HG03439 (cell line): Measurements from ENCODE around the gene UVRAG.
A peak's percentile ranks its signal among the peaks of the same experiment; 100 is the strongest.

ENCODE experiments used
- ATAC-seq: cut with Tn5 transposase; IDR thresholded peaks from one replicate; pipeline ENCODE4 v1.9.1; 2021; ENCODE audit warnings: mild to moderate bottlenecking, moderate library complexity; ENCODE audit not compliant: unreplicated experiment

UVRAG gene

GRCh38 chr11:75814677-75815344 is at the start of gene UVRAG:
Gene UVRAG (plus strand): TSS chr11:75815210. CDS start chr11:75815408, 198 bp downstream.
- peak; percentile 73 for ATAC-seq

DNA sequence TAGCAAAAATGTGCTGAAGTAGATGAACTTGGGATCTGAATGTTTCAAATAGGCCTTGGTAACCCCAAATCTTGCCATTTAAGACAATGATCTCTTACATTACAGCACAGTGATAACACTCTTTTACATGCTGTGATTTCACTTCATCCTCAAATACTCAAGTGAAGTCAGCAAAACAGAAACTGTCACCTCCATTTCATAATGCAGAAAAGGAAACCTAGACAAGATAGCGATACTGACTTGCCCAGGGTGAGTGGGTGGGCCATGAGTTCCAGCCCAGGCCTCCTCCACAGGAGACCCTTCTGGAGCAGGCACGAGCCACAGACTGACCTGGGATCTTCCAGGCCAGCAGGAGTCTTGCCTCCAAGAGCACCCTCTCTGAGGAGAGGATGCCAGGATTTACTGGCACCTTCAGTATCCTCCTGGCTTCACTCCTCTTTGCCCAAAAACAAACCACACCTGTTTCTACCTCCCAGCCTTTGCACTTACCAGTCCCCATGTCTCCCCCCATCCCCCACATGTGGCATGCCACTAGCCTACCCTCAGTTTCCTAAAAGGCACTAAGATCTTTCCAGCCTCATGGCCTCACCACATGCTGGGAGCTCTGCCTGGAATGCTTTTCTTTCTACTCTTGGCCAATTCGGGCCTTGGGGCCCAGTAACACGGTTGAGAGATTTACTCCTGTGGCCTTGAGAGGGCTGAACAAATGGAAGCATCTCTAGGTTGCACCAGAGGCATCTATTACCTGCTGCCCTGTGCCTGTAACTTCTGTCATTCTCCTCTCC is 48.4 kb upstream of the UVRAG start:
- ATAC-seq = no peak

DNA sequence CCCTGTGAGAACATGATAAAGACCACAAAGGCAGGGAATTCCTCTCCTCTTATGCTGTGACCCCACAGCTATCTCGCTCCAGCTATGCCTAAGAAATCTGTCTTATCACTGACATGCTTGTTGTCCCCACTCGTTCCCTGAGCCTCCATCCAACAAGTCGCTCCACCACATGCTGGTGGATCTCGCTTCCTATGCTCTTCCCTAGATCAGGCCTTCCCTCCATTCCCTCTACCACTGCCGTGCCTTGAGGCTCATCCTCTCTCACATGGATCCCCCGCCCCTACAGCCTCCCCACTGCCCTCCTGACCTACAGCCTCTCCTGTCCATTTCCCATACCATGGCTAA is 47.8 kb upstream of the UVRAG start:
- no peak for ATAC-seq

- ATAC-seq = no peak
Observed at GRCh38 chr11:75767793-75768111, 47.3 kb upstream of the UVRAG start.

GRCh38 chr11:75768112-75768908 is 46.7 kb upstream of the UVRAG start, which contains the start of gene DGAT2:
Gene DGAT2 (plus strand): TSS chr11:75768778. CDS start chr11:75768992, 214 bp downstream.
- peak; percentile 69 for ATAC-seq

DNA sequence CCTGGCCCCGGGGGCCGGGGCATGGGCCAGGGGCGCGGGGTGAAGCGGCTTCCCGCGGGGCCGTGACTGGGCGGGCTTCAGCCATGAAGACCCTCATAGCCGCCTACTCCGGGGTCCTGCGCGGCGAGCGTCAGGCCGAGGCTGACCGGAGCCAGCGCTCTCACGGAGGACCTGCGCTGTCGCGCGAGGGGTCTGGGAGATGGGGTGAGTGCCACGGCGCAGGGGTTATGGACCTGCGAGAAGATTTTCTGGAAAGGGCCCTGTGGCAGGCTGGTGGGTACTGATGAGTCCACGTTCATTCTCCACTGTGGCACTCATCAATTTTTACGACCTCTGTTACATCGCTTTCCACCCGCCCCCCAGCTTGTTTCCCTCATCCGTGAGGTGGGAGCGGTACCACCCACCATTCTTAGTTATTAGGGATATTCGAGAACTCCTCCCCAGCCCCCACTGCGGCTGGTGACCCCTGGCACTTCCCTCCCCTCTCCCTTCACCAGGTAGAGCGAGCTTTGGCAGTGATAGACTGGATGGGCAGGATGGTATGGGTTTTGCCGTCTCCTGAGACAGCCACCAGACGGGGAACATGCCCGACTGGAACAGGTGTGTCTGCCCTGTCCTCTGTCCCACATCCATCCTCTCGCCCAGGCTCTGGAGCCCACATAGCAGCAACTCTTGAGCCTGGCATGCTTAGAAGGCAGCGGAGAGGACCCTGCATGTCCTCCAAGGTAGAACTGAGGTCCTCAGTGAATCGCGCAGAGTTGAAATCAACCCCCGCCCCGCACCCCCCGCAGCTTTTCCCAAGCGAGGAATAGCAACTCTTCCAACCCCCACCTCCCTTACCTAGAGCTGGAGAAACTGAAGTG is 45.9 kb upstream of the UVRAG start:
- no peak for ATAC-seq

DNA sequence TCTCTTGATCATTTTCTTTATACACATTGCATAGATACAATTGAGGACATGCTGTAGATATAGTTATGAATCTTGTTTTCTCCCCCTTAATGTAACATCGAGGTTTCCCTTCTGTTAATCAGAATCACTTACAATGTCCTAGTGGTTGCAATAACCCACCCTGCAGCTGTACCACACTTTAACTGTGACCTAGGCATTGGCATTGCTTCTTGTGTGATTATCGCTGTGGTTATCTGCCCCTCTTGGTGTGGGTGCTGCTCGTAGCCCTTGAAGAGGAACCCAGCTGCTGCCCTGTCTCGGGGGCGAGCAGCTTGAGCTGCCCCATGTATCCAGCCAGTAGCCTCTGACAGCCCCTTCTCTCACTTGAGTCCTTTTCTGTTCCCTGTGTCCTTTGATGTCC is 44.9 kb upstream of the UVRAG start:
- no peak for ATAC-seq

GRCh38 chr11:75771646-75772410 is 43.2 kb upstream of the UVRAG start:
- ATAC-seq = no peak

DNA sequence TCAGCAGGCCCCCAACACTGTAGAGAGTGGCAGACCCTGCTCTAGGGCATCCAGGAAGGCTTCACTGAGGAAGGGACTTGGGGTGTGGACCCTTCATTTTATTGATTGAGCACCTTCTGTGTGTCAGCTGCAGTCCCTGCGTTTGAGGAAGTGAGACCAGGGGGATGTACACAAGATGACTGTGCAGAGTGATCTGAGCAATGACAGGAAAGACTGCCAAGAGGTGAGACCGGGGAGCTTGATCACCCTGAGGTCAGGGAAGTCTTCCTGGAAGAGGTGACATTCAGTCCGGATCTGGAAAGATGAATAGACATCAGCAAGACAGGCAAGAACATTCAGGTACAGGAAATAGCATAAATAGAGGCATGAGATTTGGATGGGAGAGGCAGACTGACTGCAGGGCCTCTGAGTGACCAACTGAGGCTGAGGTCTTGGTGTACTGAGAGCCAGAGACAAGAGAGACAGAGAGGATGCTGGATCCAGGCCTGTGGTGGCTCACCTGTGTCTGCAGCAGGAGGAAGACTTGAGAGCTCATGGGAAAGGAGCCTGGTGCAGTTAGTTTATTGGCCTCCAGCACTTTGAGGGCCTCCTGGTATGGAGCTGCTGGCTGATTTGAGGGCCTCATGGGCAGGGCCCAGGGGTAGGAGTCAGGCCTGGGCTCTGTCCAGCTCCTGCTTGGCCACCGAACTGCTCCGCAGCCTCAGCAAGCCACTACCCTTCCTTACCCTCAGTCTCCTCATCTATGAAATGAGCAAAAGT is 41.2 kb upstream of the UVRAG start:
- peak; percentile 68 for ATAC-seq

DNA sequence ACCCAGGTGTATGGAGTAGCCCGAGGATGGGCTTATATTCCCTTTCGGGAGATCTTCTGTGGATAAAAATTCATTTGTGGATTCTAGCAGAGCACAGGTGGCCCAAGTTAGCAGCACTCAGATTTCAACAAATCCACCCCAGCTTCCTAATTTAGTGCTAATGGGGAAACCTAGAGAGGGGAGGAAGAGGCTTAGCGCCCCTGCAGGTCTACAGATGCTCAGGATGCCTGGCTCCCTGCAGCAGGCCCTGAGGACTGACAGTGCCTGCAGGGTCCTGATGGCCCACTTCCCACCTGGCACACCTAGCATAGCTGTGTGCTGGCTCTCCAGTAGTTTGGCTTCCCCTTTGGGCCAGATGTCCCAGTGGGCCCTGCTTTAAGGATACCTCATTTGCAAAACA is 40.0 kb upstream of the UVRAG start:
- ATAC-seq = no peak

DNA sequence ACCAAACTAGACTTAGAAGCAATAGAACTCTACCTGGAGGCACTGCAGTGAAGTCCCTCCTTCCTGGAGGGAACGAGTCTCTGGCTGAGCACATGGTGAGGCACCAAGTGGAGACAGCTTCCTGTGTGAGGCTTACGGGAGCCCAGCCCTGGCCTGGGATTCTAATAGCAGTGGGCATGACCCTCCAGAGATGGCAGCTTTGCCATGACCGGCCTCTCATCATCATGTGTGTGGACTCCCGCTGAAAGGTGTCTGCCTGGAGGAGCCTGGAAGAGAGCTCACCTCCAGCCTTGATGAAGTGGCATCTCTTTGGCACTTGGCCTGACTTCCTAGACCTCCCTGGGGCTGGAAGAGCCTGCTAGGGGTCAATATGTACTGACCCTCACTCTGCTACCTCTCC is 38.5 kb upstream of the UVRAG start:
- no peak for ATAC-seq

DNA sequence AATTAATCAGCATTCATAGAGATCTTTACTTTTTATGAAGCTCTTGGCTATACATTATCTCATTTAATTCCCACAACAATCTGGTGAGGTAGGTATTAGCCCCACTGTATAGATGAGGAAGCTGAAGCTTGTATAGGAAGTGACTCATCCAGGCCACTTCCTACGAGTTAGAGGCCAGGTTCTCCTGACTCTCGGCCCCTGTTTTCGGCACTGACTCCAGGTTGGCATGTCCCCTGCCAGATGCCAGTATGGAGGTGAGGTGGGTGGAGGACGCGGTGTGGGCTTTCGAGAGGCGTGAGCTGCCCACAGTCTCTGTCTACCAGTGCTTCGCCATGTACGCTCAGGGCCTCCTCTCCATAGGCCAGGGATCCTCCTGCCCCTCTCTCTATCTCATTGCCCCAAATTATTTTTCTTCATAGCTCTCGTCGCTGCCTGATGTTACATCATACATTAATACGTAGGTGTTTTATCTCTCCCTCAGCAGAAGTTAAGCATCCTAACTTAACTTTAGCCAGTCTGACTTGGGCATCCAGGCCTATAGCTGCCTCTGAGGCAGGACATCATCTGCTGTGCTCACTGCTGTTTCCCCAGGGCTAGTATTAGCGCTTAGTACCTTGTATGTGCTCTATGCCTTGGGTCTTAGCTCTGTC is 37.4 kb upstream of the UVRAG start:
- no peak for ATAC-seq

DNA sequence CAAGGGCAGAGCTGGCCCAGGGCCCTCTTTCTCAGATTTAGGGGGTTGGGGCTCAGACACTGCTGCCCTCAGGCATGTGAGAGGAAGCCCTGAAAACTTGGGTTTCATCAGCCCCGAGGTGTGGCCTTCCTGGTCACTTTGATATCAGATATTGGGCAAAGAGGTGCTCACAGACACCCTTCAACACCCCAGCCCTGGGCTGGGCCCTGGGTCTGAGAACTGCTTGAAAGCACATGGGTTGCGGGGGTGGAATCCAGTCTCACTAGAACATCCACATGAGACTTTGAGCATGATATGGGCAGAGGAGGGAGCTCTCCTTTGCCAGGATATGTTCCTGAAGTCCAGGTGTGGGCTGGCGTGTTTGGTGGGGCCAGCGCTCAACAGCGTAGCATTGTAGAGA is 36.0 kb upstream of the UVRAG start:
- ATAC-seq = no peak

DNA sequence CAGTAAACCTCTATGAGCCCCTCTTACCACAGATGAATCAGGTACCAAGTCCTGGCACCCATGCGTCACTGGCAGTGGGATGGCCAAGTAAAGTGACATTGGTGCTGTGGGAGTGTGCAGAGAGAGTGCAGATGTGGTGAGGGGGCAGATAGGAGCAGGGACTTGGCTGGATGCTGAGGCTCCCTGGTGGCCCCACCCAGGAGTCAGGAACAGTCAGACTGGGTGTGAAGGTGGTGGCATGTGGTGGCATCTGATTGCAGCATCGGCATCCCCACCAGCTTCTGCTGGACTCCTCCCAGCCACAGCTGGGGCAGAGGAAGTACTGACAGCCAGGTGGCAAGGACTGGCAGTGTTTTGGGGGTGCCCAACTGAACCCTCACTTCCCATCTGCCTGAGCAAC is 35.0 kb upstream of the UVRAG start:
- no peak for ATAC-seq

- no peak for ATAC-seq
Observed at GRCh38 chr11:75780888-75781287, 34.1 kb upstream of the UVRAG start.

GRCh38 chr11:75781296-75781695 is 33.7 kb upstream of the UVRAG start:
- no peak for ATAC-seq

DNA sequence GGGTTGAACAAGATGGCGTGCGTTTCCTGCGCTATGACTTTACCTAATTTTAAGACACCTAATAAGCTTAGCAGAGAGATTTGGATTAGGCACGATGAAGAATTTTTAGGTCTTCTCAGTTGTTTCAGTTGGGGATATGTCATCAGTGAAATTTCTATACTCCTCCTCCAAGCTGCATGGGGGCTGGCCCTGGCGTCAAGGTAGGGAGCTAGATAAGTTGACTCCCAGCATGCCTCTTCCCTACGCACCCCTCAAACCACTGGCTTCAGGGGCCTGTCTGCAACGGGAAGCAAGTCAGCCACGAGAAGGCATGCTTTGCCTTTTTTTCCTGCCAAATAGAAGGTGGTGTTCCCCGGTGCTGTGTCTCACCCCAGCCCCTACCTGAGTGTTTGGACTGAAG is 33.2 kb upstream of the UVRAG start:
- ATAC-seq = no peak

- ATAC-seq = no peak
Observed at GRCh38 chr11:75782540-75783263, 32.3 kb upstream of the UVRAG start.
